H54 (cell line): ENCODE results near the gene ELMOD3.
A peak's percentile ranks its signal among the peaks of the same experiment; 100 is the strongest.
"Not testable (repeated sequence)": the region's sequence is repeated elsewhere in the genome, so short reads cannot be mapped to it uniquely, and the experiment has no call there.

ENCODE experiments used
- DNase-seq: peaks from one replicate; pipeline ENCODE4 v3.0.0; 2011; ENCODE audit warnings: low spot score, mixed read lengths; ENCODE audit not compliant: insufficient read length
- FAIRE-seq: peaks from 3 replicates; lab custom pipeline; 2011; peaks lifted over from hg19 to GRCh38; lab: Jason Lieb, UNC
- POLR2A ChIP-seq: IDR thresholded peaks from 2 replicates; pipeline ENCODE4 v1.6.1; 2011; ENCODE audit warnings: low read depth, mild to moderate bottlenecking, low read length

ELMOD3 gene

GRCh38 chr2:85324639-85325465 lies 29.7 kb upstream of the ELMOD3 start:
- no peak for TF ChIP-seq POLR2A
- FAIRE-seq, result no peak

GRCh38 chr2:85325466-85325811 lies 29.1 kb upstream of the ELMOD3 start:
- DNase-seq (no peak), FAIRE-seq (no peak)
- no peak for TF ChIP-seq POLR2A

More at GRCh38 chr2:85324639-85325465, 29.7 kb upstream of the ELMOD3 start:
- no peak for DNase-seq

- FAIRE-seq (no peak), DNase-seq (no peak)
- TF ChIP-seq POLR2A, result no peak
Measured at GRCh38 chr2:85326406-85327159, 28.0 kb upstream of the ELMOD3 start.

- FAIRE-seq, result no peak
- DNase-seq, result peak; percentile 27
- no peak for TF ChIP-seq POLR2A
Measured at GRCh38 chr2:85327160-85327821, 27.3 kb upstream of the ELMOD3 start.

GRCh38 chr2:85327822-85328617 lies 26.5 kb upstream of the ELMOD3 start, which contains the start of gene TGOLN2:
Gene TGOLN2, minus strand, starts transcription at chr2:85327989. Its CDS starts 27 bp downstream, at chr2:85327962.
- peak; percentile 76 for TF ChIP-seq POLR2A
- FAIRE-seq (no peak), DNase-seq (peak; percentile 88)

GRCh38 chr2:85329181-85329651 lies 25.4 kb upstream of the ELMOD3 start:
- DNase-seq (no peak), FAIRE-seq (no peak)
- TF ChIP-seq POLR2A, result no peak

- FAIRE-seq, DNase-seq: not testable (repeated sequence)
Measured at GRCh38 chr2:85329701-85330100, 24.9 kb upstream of the ELMOD3 start.

- FAIRE-seq, result no peak
- no peak for DNase-seq
- no peak for TF ChIP-seq POLR2A
Measured at GRCh38 chr2:85330839-85331636, 23.5 kb upstream of the ELMOD3 start.

GRCh38 chr2:85333877-85334276 lies 20.7 kb upstream of the ELMOD3 start:
- FAIRE-seq, DNase-seq: not testable (repeated sequence)

GRCh38 chr2:85334928-85335327 lies 19.6 kb upstream of the ELMOD3 start:
- DNase-seq (no peak), FAIRE-seq (no peak)
- TF ChIP-seq POLR2A, result no peak

- DNase-seq (no peak), FAIRE-seq (no peak)
- TF ChIP-seq POLR2A, result no peak
Measured at GRCh38 chr2:85340034-85340892, 14.3 kb upstream of the ELMOD3 start.

- no peak for TF ChIP-seq POLR2A
- FAIRE-seq, result no peak
- DNase-seq, result no peak
Measured at GRCh38 chr2:85341269-85342029, 13.1 kb upstream of the ELMOD3 start.
